ENCODE data around the gene BCKDHB. TPM values are rescaled to one million over a fixed set of nuclear protein-coding genes. Genes with fewer than 3 reads are reported as not detected.
"Not testable (repeated sequence)": the region's sequence is repeated elsewhere in the genome, so short reads cannot be mapped to it uniquely, and the experiment has no call there.

The BCKDHB gene
- total RNA-seq, 1 donor from 2014 or later = 15.0 TPM

DNA sequence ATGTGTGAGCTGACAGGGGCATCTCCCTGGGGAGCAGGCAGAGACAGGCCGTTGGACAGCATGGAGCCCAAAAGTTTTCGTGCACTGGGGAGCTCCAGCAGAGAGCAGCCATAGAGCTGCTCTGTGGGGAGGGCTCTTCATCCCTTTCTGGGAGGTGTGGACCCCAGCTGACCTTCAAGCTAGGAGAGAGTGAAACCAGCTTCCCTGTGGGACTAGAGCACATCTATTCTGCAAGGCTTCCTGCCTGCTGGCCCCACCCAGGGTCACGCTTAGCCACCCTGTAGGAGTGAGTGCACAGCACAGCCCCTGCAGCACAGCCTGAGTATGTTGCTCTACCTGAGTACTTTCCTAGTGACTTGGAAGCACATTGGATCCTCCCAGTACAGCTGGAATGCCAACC is 183.3 kb downstream of the BCKDHB start:
- H3K36me3 ChIP-seq (ENCODE audit: control insufficient read depth, insufficient read depth, low read length) = no peaks in the 10 kb centered on the region
- no peaks in the 10 kb centered on the region for H3K27me3 ChIP-seq (ENCODE audit: control insufficient read depth, insufficient read depth, low read length)
- no peak for FAIRE-seq
- no peak for DNase-seq (ENCODE audit: low read depth)
- no peak overlapping the region for H3K4me3 ChIP-seq (ENCODE audit: low read depth, low read length)
- TF ChIP-seq, protein P1, sequence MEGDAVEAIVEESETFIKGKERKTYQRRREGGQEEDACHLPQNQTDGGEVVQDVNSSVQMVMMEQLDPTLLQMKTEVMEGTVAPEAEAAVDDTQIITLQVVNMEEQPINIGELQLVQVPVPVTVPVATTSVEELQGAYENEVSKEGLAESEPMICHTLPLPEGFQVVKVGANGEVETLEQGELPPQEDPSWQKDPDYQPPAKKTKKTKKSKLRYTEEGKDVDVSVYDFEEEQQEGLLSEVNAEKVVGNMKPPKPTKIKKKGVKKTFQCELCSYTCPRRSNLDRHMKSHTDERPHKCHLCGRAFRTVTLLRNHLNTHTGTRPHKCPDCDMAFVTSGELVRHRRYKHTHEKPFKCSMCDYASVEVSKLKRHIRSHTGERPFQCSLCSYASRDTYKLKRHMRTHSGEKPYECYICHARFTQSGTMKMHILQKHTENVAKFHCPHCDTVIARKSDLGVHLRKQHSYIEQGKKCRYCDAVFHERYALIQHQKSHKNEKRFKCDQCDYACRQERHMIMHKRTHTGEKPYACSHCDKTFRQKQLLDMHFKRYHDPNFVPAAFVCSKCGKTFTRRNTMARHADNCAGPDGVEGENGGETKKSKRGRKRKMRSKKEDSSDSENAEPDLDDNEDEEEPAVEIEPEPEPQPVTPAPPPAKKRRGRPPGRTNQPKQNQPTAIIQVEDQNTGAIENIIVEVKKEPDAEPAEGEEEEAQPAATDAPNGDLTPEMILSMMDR (IDR thresholded peaks at IDR 0.05; ENCODE audit: insufficient read depth, low read length, severe bottlenecking) = no peak

DNA sequence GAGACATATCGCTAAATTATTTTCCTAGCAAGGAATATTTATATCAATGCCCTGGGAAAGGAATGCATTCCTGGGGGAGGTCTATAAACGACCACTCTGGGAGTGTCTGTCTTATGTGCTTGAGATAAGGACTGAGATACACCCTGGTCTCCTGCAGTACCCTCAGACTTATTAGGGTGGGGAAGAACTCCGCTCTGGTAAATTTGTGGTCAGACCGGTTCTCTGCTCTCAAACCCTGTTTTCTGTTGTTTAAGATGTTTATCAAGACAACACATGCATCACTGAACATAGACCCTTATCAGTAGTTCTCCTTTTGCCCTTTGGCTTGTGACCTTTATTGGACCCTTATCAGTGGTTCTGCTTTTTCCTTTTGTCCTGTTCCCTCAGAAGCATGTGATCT is 188.1 kb downstream of the BCKDHB start:
- not testable (repeated sequence) for FAIRE-seq; H3K27me3 ChIP-seq (ENCODE audit: control insufficient read depth, insufficient read depth, low read length); H3K4me3 ChIP-seq (ENCODE audit: low read depth, low read length); DNase-seq (ENCODE audit: low read depth); H3K36me3 ChIP-seq (ENCODE audit: control insufficient read depth, insufficient read depth, low read length)

DNA sequence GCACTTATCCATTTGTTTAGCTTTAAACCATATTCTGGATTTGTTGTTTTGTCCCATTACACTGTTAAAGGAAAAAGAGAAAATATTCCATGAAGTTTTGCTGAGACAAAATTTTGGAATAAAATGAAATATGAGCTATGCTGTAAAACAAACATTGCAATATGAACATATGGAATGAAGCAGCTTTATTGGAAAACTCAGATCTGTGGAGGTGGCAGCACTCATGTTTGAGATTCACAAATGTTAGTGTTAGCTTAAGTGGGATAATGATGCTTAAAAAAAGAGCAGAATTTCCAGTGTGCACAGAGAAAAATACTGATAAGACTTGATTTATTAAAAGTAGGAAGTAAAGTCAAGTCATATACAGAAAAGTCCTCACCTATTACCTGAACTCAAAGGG is 196.2 kb downstream of the BCKDHB start:
- FAIRE-seq = no peak
- TF ChIP-seq, protein P1 (IDR thresholded peaks at IDR 0.05; ENCODE audit: insufficient read depth, low read length, severe bottlenecking) = no peak
- no peaks in the 10 kb centered on the region for H3K27me3 ChIP-seq (ENCODE audit: control insufficient read depth, insufficient read depth, low read length)
- DNase-seq (ENCODE audit: low read depth) = no peak
- no peaks in the 10 kb centered on the region for H3K36me3 ChIP-seq (ENCODE audit: control insufficient read depth, insufficient read depth, low read length)
- H3K4me3 ChIP-seq (ENCODE audit: low read depth, low read length) = no peak overlapping the region

DNA sequence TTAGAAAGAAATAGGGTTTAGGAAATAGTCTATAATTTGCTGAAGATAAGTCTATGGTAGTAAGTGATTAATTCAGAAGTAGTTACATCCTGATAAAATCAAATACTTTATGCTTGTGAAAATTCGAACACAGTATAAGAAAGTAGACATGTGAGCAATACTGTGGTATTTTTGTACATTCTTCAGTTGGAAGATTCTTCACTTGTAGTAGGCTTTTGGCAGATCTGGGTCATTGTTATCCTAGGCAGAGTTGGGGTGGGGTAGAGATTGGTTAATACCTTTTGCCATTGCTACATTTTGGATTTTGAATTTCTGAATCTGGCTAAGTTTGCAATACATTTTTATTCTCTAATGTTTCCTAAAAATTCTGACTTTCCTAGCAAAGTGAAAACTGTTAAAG is 197.5 kb downstream of the BCKDHB start:
- FAIRE-seq = no peak
- H3K27me3 ChIP-seq (ENCODE audit: control insufficient read depth, insufficient read depth, low read length) = no peaks in the 10 kb centered on the region
- TF ChIP-seq, protein P1 (IDR thresholded peaks at IDR 0.05; ENCODE audit: insufficient read depth, low read length, severe bottlenecking) = no peak

DNA sequence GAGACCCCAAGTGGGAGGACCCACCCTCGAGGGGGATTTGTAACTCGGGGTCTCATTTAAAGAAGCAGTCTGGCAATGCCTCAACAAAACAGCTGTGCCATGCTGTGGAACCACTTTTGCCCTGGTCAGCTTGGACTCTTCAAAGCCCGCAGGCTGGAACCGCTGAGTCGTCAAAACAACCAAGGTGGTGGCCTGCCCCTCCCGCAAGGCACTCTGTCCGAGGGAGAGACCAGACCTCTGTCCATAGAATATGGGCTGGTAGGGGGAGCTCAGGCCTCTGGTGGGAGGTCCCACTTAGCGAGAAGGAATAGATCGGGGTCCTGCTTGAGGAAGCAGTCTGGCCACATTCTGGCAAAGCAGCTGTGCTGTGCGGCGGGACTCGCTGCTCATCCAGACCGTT is 208.1 kb downstream of the BCKDHB start:
- TF ChIP-seq, protein P1 (IDR thresholded peaks at IDR 0.05; ENCODE audit: insufficient read depth, low read length, severe bottlenecking) = no peak

More for the DNA sequence above, 197.5 kb downstream of the BCKDHB start:
- no peaks in the 10 kb centered on the region for H3K36me3 ChIP-seq (ENCODE audit: control insufficient read depth, insufficient read depth, low read length)
- no peak for DNase-seq (ENCODE audit: low read depth)
- H3K4me3 ChIP-seq (ENCODE audit: low read depth, low read length) = no peak overlapping the region

DNA sequence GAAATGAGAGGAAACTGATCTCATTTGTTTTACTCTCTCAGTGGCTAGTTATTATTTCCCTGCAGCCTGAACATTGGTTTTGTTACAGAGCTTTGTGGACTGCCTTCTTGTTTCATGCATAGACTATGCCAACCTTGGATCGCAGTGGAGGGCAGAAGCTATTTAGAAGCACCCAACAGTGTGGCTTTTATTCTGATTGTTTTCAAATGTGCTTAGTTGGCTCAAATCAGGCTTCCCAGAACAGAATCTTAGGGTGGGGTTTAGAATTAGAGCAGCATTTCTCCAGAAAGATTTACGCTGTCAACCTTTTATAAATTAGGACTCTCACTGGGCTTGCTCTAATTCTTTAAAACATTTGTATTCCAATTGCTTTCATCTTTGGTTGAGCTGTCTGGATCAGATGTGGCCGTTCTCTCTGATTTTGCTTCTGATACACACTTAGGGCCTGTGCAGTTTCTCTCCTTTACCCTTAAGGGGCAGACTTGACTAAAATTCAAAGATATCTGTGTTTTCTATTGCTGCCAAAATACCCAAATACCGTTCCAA is 210.3 kb downstream of the BCKDHB start:
- Histone ChIP-seq H3K27me3 (ENCODE audit: control insufficient read depth, insufficient read depth, low read length) (no peaks in the 10 kb centered on the region), H3K4me3 (ENCODE audit: low read depth, low read length) (no peak overlapping the region), H3K36me3 (ENCODE audit: control insufficient read depth, insufficient read depth, low read length) (no peaks in the 10 kb centered on the region)
- no peak for FAIRE-seq
- TF ChIP-seq, protein P1 (IDR thresholded peaks at IDR 0.05; ENCODE audit: insufficient read depth, low read length, severe bottlenecking) = no peak
- no peak for DNase-seq (ENCODE audit: low read depth)

More for the DNA sequence above, 208.1 kb downstream of the BCKDHB start:
- Histone ChIP-seq H3K36me3 (ENCODE audit: control insufficient read depth, insufficient read depth, low read length) (no peaks in the 10 kb centered on the region), H3K4me3 (ENCODE audit: low read depth, low read length) (no peak overlapping the region), H3K27me3 (ENCODE audit: control insufficient read depth, insufficient read depth, low read length) (no peaks in the 10 kb centered on the region)
- no peak for DNase-seq (ENCODE audit: low read depth)
- FAIRE-seq = no peak

Measured in bronchial epithelial cell (primary cell).